PC-9 (cell line): Measurements from ENCODE around the gene COTL1.

ENCODE experiments used
- CTCF ChIP-seq: fragments of 200-600 bp; sonication (generic); conservative IDR thresholded peaks from 2 replicates; pipeline ENCODE4 v1.6.1; 2017; ENCODE audit warnings: mixed run types, antibody characterized with exemption, mild to moderate bottlenecking, moderate library complexity
- EZH2 ChIP-seq: fragments of 200-600 bp; sonication (generic); IDR thresholded peaks from 2 replicates; pipeline ENCODE4 v1.8.0; 2017; ENCODE audit warnings: antibody characterized with exemption, low read depth

GRCh38 chr16:84530590-84530989 lies 87.3 kb downstream of the COTL1 start:
- TF ChIP-seq CTCF: no peak
- no peak for TF ChIP-seq EZH2
